Epithelial cell of proximal tubule (primary cell): ENCODE data around the gene CLPSL2. TPM values are rescaled to one million over a fixed set of nuclear protein-coding genes. Genes with fewer than 3 reads are reported as not detected.

Source experiments
- DNase-seq: peaks from one replicate; pipeline ENCODE4 v3.0.0-alpha.2; 2011; ENCODE audit warnings: low read depth
- H3K4me3 ChIP-seq: 2 replicates; pipeline ENCODE4 v1.5.1; 2011; ENCODE audit warnings: low read depth, mild to moderate bottlenecking, low read length
- total RNA-seq: library from RNA; depleted of rRNA; stranded (reverse); fragments of >200 nt; gene quantifications from 2 replicates; pipeline ENCODE4 v1.2.3, GENCODE V29; 2015
- TF ChIP-seq, protein P1 (sequence below): conservative IDR thresholded peaks from 2 replicates; pipeline ENCODE4 v1.5.1; 2012; ENCODE audit warnings: low read depth, mild to moderate bottlenecking, low read length

Gene CLPSL2
- total RNA-seq, 1 donor from 2014 or later = not detected

DNA sequence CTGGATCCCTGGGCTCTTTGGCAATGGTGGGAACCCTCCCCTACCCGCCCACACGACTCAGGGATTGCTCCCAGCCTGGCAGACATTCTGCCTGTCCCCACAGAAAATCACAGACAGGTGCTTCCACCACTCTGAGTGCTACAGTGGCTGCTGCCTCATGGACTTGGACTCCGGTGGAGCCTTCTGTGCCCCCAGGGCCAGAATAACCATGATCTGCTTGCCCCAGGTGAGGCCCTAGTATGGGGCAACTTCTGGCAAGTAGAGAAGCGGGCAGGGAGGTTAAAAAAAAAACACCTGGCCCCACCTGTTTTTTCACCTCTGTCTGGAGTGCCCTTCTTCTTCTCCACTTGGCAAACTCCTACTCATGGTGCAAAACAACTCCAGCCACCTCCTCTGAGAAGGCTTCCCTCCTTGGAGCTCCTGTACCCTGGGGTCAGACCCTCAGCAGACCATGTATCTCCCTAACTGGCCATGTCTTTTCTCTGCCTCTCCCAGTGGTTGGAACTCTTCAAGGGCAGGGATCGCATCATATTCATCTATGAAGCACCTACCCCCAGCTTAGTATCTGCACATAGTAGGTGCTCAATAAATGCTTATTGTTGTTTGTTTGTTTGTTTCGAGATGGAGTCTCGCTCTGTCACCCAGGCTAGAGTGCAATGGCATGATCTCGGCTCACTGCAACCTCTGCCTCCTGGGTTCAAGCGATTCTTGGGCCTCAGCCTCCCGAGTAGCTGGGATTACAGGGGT lies 1.1 kb downstream of the CLPSL2 start:
- TF ChIP-seq, protein P1, sequence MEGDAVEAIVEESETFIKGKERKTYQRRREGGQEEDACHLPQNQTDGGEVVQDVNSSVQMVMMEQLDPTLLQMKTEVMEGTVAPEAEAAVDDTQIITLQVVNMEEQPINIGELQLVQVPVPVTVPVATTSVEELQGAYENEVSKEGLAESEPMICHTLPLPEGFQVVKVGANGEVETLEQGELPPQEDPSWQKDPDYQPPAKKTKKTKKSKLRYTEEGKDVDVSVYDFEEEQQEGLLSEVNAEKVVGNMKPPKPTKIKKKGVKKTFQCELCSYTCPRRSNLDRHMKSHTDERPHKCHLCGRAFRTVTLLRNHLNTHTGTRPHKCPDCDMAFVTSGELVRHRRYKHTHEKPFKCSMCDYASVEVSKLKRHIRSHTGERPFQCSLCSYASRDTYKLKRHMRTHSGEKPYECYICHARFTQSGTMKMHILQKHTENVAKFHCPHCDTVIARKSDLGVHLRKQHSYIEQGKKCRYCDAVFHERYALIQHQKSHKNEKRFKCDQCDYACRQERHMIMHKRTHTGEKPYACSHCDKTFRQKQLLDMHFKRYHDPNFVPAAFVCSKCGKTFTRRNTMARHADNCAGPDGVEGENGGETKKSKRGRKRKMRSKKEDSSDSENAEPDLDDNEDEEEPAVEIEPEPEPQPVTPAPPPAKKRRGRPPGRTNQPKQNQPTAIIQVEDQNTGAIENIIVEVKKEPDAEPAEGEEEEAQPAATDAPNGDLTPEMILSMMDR = no peak
- DNase-seq = no peak
- no peak overlapping the region for H3K4me3 ChIP-seq

DNA sequence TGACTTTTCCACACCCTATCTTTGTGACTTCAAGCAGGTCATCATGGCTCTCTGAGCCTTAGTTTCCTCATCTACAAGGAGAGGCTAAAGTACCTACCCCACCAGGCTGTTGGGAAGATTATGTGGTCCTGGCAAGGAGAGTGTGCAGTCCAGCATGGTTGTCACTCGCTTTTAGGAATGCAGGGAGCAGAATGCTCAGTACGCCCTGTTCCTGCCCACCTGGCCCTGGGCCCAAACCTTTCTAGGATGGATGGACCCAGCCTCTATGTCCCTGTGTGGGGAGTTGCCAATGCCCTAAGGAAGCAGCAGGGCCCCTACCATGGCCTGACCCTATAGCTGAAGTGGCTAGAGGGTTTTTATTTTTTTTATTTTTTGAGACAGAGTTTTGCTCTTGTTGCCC lies 2.0 kb downstream of the CLPSL2 start:
- H3K4me3 ChIP-seq = no peak overlapping the region
- TF ChIP-seq, protein P1 = no peak
- DNase-seq = no peak

DNA sequence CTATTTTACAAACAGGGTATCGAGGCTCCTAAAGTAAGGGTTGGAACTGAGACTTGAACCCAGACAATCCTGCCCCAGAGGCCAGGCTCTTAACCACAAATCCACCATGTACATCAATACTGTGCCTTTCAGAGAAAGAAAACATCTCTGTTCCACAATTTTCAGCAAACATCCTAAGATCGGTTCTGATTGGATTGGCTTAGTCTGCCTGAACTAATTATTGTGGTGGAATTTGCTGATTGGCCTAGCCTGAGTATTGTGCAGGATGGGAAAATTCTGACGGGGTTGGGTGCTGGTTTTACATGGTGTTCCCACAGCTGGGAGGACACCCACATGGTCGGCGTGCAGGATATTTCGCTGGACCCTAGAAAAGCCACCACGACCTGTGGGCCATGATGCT lies 4.3 kb downstream of the CLPSL2 start, which contains the start of gene CLPSL1:
Gene CLPSL1 (plus strand): TSS at position 301 of the 400 bp plus-strand sequence. CDS start 92 bp downstream, at position 393.
- TF ChIP-seq, protein P1 = no peak
- no peak for DNase-seq
- no peak within 1 kb of the TSS for H3K4me3 ChIP-seq

DNA sequence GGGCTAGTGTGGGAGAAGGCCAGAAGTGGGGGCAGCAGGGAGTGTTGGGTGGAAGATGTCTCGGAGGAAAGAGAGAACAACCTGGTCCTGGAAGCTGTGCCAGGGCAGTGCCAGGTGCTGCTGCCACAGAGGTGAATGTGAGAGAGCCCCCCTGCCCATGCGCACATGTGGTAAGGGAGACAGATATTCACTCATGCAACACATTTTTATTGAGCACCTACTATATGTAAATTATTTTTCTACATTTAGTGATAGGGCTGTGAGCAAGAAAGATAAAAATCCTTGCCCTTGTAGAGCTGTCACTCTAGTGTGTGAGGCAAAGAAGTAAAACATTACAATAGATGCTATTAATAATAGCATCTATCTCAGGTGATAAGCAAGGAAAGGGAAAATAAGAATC lies 4.9 kb downstream of the CLPSL2 start:
- DNase-seq = no peak
- no peak overlapping the region for H3K4me3 ChIP-seq
- TF ChIP-seq, protein P1 = no peak

DNA sequence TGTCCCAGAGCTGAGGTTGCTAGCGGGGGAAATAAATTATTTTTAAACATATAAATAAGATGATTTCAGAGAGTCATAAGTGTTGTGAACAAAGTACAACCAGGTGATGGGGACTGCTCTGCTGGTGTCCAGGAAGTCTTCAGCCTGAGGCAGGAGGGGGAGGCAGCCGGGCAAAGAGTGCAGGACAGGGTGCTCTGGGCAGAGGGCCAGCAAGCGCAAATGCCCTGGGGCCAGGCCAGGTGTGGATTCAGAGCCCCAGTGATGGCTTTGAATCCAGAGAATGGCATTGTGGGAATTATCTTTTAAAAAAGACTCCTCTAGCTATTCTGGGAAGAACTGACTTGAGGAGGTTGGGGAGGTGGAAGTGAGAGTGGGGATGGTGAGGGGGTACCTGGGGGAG lies 6.0 kb downstream of the CLPSL2 start:
- DNase-seq = no peak
- TF ChIP-seq, protein P1 = no peak
- H3K4me3 ChIP-seq = no peak overlapping the region

DNA sequence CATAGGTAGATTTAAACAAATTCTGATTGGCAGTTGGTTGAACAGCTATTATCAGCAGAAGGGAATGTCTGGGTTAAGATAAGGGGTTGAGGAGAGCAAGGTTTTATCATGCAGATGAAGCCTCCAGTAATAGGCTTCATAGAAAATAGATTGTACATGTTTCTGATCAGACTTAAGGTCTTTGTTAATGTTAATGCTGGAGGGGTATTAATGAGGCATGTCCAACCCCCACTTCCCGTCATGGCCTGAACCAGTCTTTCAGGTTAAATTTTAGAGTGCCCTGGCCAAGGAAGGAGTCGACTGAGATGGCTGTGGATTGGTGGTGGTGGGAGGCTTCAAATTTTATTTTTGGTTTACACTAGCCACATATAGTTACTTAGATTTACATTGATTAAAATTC lies 7.8 kb downstream of the CLPSL2 start:
- TF ChIP-seq, protein P1 = no peak
- no peak for DNase-seq
- H3K4me3 ChIP-seq = no peak overlapping the region

DNA sequence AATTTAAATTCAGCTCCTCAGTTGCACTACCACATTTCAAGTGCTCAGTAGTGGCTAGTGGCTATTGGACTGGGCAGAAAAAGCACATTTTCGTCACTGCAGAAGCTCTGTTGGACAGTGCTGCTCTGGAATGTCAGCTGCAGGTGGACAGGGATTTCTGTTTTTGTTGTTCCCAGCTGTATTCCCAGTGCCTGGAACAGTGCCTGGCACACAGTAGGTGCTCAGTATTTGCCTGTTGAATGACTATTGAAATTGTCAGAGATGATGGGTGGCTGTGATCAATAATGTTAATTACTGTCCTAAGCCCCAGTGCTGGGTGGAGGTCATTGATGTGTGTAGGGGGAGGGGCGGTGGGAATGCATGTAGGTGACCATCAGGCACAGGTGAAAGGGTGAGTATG lies 9.9 kb downstream of the CLPSL2 start:
- H3K4me3 ChIP-seq = no peak overlapping the region
- TF ChIP-seq, protein P1 = no peak
- no peak for DNase-seq
